ENCODE data around the gene RABGGTA.

Gene RABGGTA

DNA sequence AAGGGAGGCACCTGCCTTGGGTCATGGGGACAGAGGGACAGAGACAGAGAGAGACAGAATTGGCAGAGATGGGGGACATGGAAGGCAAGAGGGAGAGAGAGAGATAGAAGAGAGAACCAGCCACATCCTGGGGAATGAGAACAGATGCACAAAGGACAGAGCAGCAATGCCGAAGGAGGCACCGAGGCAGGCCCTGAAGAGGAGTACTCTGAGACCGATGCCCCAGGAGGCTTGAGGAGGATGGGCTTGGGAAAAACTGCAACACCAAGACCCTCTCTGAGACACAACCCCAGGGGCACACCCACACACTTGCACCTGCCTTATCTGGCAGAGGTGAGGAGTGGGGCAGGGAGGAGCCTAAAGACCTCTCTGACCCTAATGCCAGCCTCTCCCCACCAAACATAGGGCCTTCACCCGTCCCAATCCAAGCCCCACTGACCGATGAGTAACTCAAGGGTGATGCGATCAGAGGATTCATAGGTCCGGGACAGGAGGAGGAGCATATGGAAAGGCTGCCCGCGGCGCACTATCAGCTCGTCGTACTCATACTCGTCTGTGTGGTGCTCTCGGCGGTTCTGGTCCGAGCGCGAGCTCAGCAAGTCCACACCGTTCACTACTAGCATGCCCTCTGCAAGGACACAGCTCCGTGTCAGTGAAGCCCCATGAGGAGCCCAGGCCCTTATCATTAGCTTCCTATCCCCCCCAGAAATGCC, 10.0 kb downstream of the RABGGTA start:
- H3K4me3 ChIP-seq (ENCODE audit: low read length in 2 of 2): no peak overlapping the region
- no peak overlapping the region for H3K9ac ChIP-seq (ENCODE audit: low read depth in 1 of 2, low read length in 2 of 2)
- no peaks in the 10 kb centered on the region for H3K27me3 ChIP-seq (ENCODE audit: control insufficient read depth in 2 of 2, insufficient read depth in 2 of 2, low read length in 2 of 2)
- no peak overlapping the region for H3K27ac ChIP-seq (ENCODE audit: low read depth in 2 of 2, low read length in 2 of 2)
- H3K36me3 ChIP-seq (ENCODE audit: control insufficient read depth in 2 of 2, insufficient read depth in 2 of 2, low read length in 2 of 2): peaks cover 10 to 12% of the 10 kb centered on the region in 2 donors
- no peaks in the 10 kb centered on the region for H3K9me3 ChIP-seq (ENCODE audit: control insufficient read depth in 2 of 2, low read length in 2 of 2)
- H3K4me1 ChIP-seq (ENCODE audit: control insufficient read depth in 2 of 2, insufficient read depth in 2 of 2, low read length in 2 of 2): no peaks in the 10 kb centered on the region

DNA sequence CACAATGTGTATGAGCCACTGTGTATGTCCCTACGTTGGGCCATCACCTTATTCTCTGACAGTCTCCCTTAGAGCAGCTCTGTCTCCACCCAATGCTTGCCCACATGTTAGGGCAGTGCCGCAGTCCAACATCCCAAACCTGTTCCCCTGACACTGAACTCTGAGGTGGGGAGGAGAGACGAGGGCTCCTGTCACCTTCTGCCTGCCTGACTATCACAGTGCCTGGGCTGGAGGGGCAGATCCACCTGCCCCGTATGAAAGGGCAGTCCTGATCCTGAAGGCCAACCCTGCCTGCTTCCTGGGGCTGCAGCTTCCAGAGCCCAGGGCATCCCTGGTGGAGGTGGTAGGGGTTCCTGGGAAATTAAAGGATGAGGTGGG, 10.6 kb downstream of the RABGGTA start:
- Histone ChIP-seq H3K4me1 (ENCODE audit: control insufficient read depth in 2 of 2, insufficient read depth in 2 of 2, low read length in 2 of 2) (no peaks in the 10 kb centered on the region), H3K36me3 (ENCODE audit: control insufficient read depth in 2 of 2, insufficient read depth in 2 of 2, low read length in 2 of 2) (peaks cover 3 to 7% of the 10 kb centered on the region in 2 donors), H3K27me3 (ENCODE audit: control insufficient read depth in 2 of 2, insufficient read depth in 2 of 2, low read length in 2 of 2) (no peaks in the 10 kb centered on the region), H3K9ac (ENCODE audit: low read depth in 1 of 2, low read length in 2 of 2) (no peak overlapping the region), H3K4me3 (ENCODE audit: low read length in 2 of 2) (no peak overlapping the region), H3K27ac (ENCODE audit: low read depth in 2 of 2, low read length in 2 of 2) (no peak overlapping the region), H3K9me3 (ENCODE audit: control insufficient read depth in 2 of 2, low read length in 2 of 2) (no peaks in the 10 kb centered on the region)

DNA sequence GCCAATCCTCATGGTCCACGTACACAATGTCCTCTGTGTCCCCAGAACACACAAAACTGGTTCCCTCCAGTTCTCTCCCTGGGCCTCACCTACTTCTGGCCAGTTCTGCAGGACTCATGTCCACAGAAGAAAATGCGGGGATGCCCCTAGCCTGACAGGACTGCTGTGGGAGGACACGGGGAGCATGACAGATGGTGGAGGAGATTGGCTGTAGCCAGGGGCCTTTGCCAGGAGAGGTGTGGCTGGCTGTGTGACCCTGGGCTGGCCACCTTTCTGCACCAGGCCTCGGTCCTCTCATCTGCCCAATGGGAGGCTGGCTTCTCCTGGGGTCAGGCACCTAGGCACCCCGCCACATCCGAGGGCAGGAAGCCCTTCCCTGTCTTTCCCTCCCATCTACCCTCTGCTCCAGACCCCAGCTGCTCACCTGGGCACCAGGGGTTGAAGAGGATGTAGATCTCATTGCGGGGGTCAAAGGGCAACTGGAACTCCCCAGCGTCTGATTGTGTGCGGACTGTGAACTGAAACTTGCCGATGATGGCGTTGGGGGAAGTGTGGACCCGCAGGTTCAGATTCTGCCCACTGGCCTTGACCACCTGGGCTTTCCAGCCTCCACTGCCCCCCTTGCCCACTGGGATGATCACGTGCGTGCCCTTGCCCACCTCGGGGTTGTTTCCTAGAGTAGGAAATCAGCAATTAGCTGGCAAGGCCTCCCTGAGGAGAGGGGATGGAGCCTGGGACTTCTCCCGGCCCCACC, 11.2 kb downstream of the RABGGTA start:
- Histone ChIP-seq H3K4me1 (ENCODE audit: control insufficient read depth in 2 of 2, insufficient read depth in 2 of 2, low read length in 2 of 2) (no peaks in the 10 kb centered on the region), H3K9me3 (ENCODE audit: control insufficient read depth in 2 of 2, low read length in 2 of 2) (no peaks in the 10 kb centered on the region)

DNA sequence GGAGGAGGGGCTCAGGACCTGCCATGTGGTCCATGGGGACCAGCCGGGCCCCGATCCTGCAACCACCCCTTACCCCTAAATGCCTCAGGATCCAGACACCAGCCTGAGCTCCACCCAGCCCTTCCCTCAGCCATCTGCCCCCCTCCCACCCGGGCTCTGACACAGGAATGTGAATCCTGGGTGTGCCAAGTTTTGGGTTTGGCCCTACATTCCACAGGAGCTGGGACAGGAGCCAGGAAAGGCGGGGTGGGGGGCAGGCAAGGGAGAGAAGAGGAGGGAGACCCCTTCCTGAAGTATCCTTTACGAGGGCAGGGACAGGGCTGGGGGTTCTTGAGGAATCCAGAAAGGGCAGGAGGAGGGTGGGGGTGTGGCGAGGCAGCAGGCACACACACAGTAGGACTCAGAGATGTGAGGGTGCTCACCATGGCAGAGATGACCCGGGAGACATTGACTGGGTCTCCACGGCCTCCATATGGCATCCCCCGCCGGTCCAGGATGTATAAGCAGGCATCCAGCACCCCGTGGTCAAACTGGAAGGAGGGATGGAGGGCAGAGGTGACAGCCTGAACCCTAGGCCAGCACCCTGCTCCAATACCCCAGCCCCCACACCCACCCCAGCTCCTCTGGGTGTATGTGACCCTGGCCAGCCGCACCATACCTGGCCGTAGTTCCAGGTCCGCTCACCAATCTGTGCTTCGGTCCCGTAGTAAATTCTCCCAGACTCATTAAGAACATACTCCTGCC, 11.9 kb downstream of the RABGGTA start:
- H3K9ac ChIP-seq (ENCODE audit: low read depth in 1 of 2, low read length in 2 of 2): no peak overlapping the region
- H3K27ac ChIP-seq (ENCODE audit: low read depth in 2 of 2, low read length in 2 of 2): no peak overlapping the region
- H3K27me3 ChIP-seq (ENCODE audit: control insufficient read depth in 2 of 2, insufficient read depth in 2 of 2, low read length in 2 of 2): no peaks in the 10 kb centered on the region
- no peaks in the 10 kb centered on the region for H3K9me3 ChIP-seq (ENCODE audit: control insufficient read depth in 2 of 2, low read length in 2 of 2)
- H3K4me3 ChIP-seq (ENCODE audit: low read length in 2 of 2): no peak overlapping the region
- H3K4me1 ChIP-seq (ENCODE audit: control insufficient read depth in 2 of 2, insufficient read depth in 2 of 2, low read length in 2 of 2): no peaks in the 10 kb centered on the region
- H3K36me3 ChIP-seq (ENCODE audit: control insufficient read depth in 2 of 2, insufficient read depth in 2 of 2, low read length in 2 of 2): peaks cover 0 to 1% of the 10 kb centered on the region in 2 donors

More for the DNA sequence above, 11.2 kb downstream of the RABGGTA start:
- H3K9ac ChIP-seq (ENCODE audit: low read depth in 1 of 2, low read length in 2 of 2): no peak overlapping the region
- H3K36me3 ChIP-seq (ENCODE audit: control insufficient read depth in 2 of 2, insufficient read depth in 2 of 2, low read length in 2 of 2): peaks cover 0 to 5% of the 10 kb centered on the region in 2 donors
- H3K27ac ChIP-seq (ENCODE audit: low read depth in 2 of 2, low read length in 2 of 2): no peak overlapping the region
- H3K27me3 ChIP-seq (ENCODE audit: control insufficient read depth in 2 of 2, insufficient read depth in 2 of 2, low read length in 2 of 2): no peaks in the 10 kb centered on the region
- no peak overlapping the region for H3K4me3 ChIP-seq (ENCODE audit: low read length in 2 of 2)

DNA sequence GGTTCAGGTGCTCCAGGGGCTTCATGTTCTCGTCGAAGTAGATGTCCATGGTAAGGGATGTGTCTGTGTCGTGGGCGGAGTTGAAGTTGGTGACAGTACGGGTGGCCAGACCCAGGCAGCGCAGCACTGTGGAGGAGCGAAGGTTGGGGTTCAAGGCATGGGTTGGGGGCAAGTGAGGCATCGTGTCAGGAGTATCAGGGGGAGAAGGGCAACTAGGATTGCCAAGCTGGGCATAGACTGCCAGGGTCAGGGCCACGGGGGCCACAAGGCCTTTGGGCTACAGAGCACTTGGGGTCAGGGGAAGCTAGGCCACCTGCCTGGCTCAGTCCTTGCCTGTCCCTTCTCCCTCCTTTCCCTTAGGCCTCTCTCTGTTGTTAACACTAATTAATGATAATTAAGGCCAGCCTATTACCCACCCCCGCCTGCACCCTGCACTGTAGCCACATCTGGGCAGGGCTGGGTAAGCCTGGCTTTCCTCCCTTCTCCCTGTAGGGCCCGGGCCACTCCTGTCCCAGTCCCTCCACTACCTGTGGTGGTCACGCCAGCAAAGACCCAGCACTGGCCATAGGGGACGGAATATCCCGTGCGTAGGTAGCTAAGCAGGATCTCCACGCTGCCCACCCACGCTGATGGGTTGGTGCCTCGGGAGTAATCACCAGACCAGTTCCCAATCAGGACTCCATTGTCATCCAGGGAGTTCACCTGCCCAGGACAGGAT, 12.7 kb downstream of the RABGGTA start:
- H3K27ac ChIP-seq (ENCODE audit: low read depth in 2 of 2, low read length in 2 of 2): no peak overlapping the region
- no peak overlapping the region for H3K4me3 ChIP-seq (ENCODE audit: low read length in 2 of 2)

DNA sequence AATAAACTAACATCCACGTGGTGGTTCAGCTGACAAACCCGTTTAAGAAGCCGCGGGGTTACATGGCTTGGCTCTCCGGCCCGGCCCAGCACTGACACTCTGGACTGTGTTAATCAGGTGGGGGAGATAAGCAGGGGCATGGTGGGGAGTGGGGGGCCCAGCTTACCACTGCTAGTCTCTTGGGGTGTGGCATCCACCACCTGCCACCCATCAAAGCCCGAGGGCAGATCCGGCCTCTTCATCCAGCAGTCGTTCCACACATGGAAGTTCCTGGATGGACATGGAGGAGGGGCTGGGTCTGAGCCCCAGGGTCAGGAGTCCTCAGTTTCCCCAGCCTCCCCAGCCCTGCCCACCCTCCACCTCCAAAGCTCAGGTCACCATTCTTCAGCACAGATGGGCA, 13.3 kb downstream of the RABGGTA start:
- Histone ChIP-seq H3K4me3 (ENCODE audit: low read length in 2 of 2) (no peak overlapping the region), H3K9ac (ENCODE audit: low read depth in 1 of 2, low read length in 2 of 2) (no peak overlapping the region), H3K27ac (ENCODE audit: low read depth in 2 of 2, low read length in 2 of 2) (no peak overlapping the region), H3K4me1 (ENCODE audit: control insufficient read depth in 2 of 2, insufficient read depth in 2 of 2, low read length in 2 of 2) (no peaks in the 10 kb centered on the region), H3K27me3 (ENCODE audit: control insufficient read depth in 2 of 2, insufficient read depth in 2 of 2, low read length in 2 of 2) (no peaks in the 10 kb centered on the region), H3K36me3 (ENCODE audit: control insufficient read depth in 2 of 2, insufficient read depth in 2 of 2, low read length in 2 of 2) (peaks cover 0 to 5% of the 10 kb centered on the region in 2 donors), H3K9me3 (ENCODE audit: control insufficient read depth in 2 of 2, low read length in 2 of 2) (no peaks in the 10 kb centered on the region)

More for the DNA sequence above, 12.7 kb downstream of the RABGGTA start:
- H3K9me3 ChIP-seq (ENCODE audit: control insufficient read depth in 2 of 2, low read length in 2 of 2): no peaks in the 10 kb centered on the region
- H3K4me1 ChIP-seq (ENCODE audit: control insufficient read depth in 2 of 2, insufficient read depth in 2 of 2, low read length in 2 of 2): no peaks in the 10 kb centered on the region
- H3K9ac ChIP-seq (ENCODE audit: low read depth in 1 of 2, low read length in 2 of 2): no peak overlapping the region
- H3K36me3 ChIP-seq (ENCODE audit: control insufficient read depth in 2 of 2, insufficient read depth in 2 of 2, low read length in 2 of 2): peaks cover 0 to 5% of the 10 kb centered on the region in 2 donors
- no peaks in the 10 kb centered on the region for H3K27me3 ChIP-seq (ENCODE audit: control insufficient read depth in 2 of 2, insufficient read depth in 2 of 2, low read length in 2 of 2)

DNA sequence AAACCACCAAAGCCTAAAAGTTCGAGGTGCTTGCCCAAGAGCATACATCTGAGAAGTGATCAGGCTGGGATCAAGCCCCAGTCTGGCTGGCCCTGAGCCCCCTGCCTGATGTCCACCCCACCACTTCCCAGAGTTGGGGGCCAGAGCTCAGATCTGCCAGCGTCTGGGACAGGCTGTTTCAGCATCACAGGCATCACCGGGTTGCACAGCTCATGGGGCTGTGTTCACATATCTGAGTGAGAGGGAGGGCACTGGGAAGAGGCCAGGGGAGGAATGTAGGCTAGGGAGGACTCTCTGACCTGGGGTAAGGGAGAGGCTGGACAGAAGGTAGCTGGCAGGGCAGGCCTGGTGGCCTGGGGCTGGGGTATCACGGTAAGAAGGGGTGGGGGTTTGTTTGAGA, 14.4 kb downstream of the RABGGTA start:
- no peak overlapping the region for H3K27ac ChIP-seq (ENCODE audit: low read depth in 2 of 2, low read length in 2 of 2)
- H3K9me3 ChIP-seq (ENCODE audit: control insufficient read depth in 2 of 2, low read length in 2 of 2): no peaks in the 10 kb centered on the region
- H3K27me3 ChIP-seq (ENCODE audit: control insufficient read depth in 2 of 2, insufficient read depth in 2 of 2, low read length in 2 of 2): no peaks in the 10 kb centered on the region
- H3K9ac ChIP-seq (ENCODE audit: low read depth in 1 of 2, low read length in 2 of 2): no peak overlapping the region
- H3K36me3 ChIP-seq (ENCODE audit: control insufficient read depth in 2 of 2, insufficient read depth in 2 of 2, low read length in 2 of 2): peaks cover 0 to 5% of the 10 kb centered on the region in 2 donors
- no peak overlapping the region for H3K4me3 ChIP-seq (ENCODE audit: low read length in 2 of 2)
- no peaks in the 10 kb centered on the region for H3K4me1 ChIP-seq (ENCODE audit: control insufficient read depth in 2 of 2, insufficient read depth in 2 of 2, low read length in 2 of 2)

DNA sequence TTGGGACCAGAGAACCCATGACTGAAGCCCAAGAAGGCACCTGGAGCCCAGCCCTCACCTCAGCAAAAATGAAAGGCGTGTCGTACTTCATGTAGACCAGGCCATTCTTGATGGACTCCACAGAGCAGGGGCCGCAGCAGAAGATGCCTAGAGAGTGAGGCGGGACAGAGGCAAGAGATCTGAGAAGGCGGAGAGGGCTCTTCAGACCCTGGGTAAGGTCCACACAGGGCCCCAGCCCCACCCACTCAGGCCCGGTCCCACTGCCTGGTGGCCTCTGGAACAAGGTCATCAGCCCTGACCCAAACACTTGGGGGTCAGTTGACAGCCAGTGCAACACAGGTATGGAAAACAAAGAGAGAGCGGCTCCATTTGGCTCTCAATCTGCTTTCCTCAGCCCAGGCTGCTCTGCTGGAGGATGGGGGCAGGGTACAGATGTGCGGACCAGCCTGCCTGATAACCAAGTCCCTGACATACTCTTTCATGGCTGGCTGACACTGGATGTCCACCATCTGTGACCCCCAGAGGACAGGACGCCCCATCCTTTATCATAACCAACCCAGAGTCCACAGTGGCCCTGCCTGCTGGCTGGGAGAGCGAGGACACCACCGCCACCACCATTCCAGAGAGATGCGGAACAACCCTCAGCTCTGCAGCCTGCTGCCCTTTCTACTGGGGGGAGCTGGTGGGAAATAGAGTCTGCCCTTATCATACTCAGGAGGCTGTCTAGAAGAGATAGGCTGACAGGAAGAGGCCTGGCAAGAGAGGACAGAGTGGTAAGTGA, 15.3 kb downstream of the RABGGTA start:
- no peaks in the 10 kb centered on the region for H3K4me1 ChIP-seq (ENCODE audit: control insufficient read depth in 2 of 2, insufficient read depth in 2 of 2, low read length in 2 of 2)
- H3K4me3 ChIP-seq (ENCODE audit: low read length in 2 of 2): no peak overlapping the region
- no peak overlapping the region for H3K27ac ChIP-seq (ENCODE audit: low read depth in 2 of 2, low read length in 2 of 2)
- no peaks in the 10 kb centered on the region for H3K27me3 ChIP-seq (ENCODE audit: control insufficient read depth in 2 of 2, insufficient read depth in 2 of 2, low read length in 2 of 2)
- H3K9ac ChIP-seq (ENCODE audit: low read depth in 1 of 2, low read length in 2 of 2): no peak overlapping the region
- peaks cover 0 to 5% of the 10 kb centered on the region in 2 donors for H3K36me3 ChIP-seq (ENCODE audit: control insufficient read depth in 2 of 2, insufficient read depth in 2 of 2, low read length in 2 of 2)
- H3K9me3 ChIP-seq (ENCODE audit: control insufficient read depth in 2 of 2, low read length in 2 of 2): no peaks in the 10 kb centered on the region

DNA sequence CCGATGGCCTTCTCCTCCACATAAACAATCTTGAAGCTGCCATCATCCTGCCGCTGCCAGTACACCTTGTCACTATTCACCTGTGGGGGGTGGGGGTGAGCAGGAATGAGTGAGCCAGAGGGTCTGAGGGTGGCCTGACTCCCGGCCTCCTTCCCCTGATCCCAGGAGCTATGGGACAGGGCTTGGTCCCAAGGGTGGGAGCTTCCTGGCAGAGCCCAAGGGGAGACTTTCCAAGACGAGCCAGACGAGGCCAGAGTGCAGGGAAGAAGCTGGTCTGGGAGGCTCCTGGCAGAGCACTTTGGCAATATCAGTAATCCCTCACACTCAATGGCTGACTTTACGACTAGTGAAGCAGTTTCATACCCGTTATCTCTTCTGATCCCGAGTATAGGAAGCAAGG, 16.0 kb downstream of the RABGGTA start:
- no peak overlapping the region for H3K4me3 ChIP-seq (ENCODE audit: low read length in 2 of 2)
- H3K27me3 ChIP-seq (ENCODE audit: control insufficient read depth in 2 of 2, insufficient read depth in 2 of 2, low read length in 2 of 2): no peaks in the 10 kb centered on the region
- H3K36me3 ChIP-seq (ENCODE audit: control insufficient read depth in 2 of 2, insufficient read depth in 2 of 2, low read length in 2 of 2): peaks cover 0 to 5% of the 10 kb centered on the region in 2 donors
- no peak overlapping the region for H3K9ac ChIP-seq (ENCODE audit: low read depth in 1 of 2, low read length in 2 of 2)
- no peaks in the 10 kb centered on the region for H3K4me1 ChIP-seq (ENCODE audit: control insufficient read depth in 2 of 2, insufficient read depth in 2 of 2, low read length in 2 of 2)
- H3K9me3 ChIP-seq (ENCODE audit: control insufficient read depth in 2 of 2, low read length in 2 of 2): no peaks in the 10 kb centered on the region
- no peak overlapping the region for H3K27ac ChIP-seq (ENCODE audit: low read depth in 2 of 2, low read length in 2 of 2)

Data from mucosa of rectum (tissue), 2 donors.